ACHN (cell line): ENCODE measurements around the gene CABYR.

Experiments
- DNase-seq: peaks from one replicate; pipeline ENCODE4 v3.0.0-alpha.2; 2015
- in situ Hi-C: cut with HindIII; loops from 2 replicates; pipeline ENCODE4 v1.10.0; 2017; ENCODE audit warnings: low sequenced_read_pairs, low pct_ligation_motif_present, low pct_unique_long_range_greater_than_20kb

Gene CABYR

DNA sequence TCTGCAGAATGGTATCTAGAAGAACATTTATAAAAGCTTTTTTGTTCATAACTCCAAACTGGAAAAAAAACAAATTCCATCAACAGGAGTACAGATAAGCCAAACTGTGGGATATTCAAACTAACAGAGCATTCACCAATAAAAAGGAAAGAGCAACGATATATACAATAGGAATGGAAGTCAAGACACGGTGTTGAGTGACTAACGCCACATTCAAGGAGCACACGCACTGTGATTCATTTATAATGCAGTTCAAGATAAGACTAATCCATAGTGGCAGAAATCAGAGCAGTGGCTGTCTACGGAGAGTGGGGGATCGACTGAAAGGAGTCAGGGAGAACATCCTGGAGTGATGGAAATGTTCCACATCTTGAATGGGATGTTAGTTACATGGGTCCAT is 70.7 kb downstream of the CABYR start:
- DNase-seq: no peak
- in situ Hi-C loops: no loop called here
